ENCODE data around the gene PP2D1. TPM values are rescaled to one million over a fixed set of nuclear protein-coding genes. Genes with fewer than 3 reads are reported as not detected.
"Not testable (repeated sequence)": the region's sequence is repeated elsewhere in the genome, so short reads cannot be mapped to it uniquely, and the experiment has no call there.

PP2D1 gene
- total RNA-seq, 3 donors from 2014 or later (not counting 1 experiment from before 2014, with no cell fraction given) = not detected

DNA sequence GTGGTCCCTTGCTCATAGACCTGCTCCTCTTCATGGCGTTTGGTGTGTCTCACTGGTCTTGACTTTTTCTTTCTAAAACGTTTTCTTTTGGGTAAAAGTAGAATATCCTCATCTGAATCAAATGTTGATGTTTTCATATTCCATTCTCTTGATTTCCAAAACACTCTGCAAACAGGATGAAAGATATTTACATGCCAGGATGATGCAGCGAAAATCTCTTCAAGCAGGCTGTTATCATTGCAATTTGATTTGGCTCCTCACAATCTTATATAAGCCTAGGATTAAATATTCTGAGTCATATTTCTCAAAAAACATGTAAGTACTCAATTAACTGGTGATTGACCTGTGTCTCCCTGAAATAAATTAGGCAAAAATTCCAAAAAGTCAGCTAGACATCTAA lies 10.1 kb downstream of the PP2D1 start:
- TF ChIP-seq, protein P1, sequence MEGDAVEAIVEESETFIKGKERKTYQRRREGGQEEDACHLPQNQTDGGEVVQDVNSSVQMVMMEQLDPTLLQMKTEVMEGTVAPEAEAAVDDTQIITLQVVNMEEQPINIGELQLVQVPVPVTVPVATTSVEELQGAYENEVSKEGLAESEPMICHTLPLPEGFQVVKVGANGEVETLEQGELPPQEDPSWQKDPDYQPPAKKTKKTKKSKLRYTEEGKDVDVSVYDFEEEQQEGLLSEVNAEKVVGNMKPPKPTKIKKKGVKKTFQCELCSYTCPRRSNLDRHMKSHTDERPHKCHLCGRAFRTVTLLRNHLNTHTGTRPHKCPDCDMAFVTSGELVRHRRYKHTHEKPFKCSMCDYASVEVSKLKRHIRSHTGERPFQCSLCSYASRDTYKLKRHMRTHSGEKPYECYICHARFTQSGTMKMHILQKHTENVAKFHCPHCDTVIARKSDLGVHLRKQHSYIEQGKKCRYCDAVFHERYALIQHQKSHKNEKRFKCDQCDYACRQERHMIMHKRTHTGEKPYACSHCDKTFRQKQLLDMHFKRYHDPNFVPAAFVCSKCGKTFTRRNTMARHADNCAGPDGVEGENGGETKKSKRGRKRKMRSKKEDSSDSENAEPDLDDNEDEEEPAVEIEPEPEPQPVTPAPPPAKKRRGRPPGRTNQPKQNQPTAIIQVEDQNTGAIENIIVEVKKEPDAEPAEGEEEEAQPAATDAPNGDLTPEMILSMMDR (IDR thresholded peaks at IDR 0.05) = no peak
- Mint-ChIP-seq H3K27ac (no peak overlapping the region), H3K4me3 (no peak overlapping the region), H3K9me3 (peaks cover 0 to 3% of the 10 kb centered on the region in 2 donors), H3K27me3 (ENCODE audit: low read depth in 2 of 2) (no peaks in the 10 kb centered on the region), H3K36me3 (no peaks in the 10 kb centered on the region), H3K4me1 (no peaks in the 10 kb centered on the region)
- intact Hi-C loops (cut with micrococcal nuclease) = no loop called here
- no peaks in the 10 kb centered on the region for H3K9me3 ChIP-seq (ENCODE audit: control insufficient read depth, insufficient read depth, low read length)
- H3K4me1 ChIP-seq (ENCODE audit: control insufficient read depth, insufficient read depth, low read length) = no peaks in the 10 kb centered on the region
- no peaks in the 10 kb centered on the region for H3K27me3 ChIP-seq (ENCODE audit: control insufficient read depth, insufficient read depth, low read length)
- DNase-seq = no peak
- WGBS (ENCODE audit: insufficient coverage) = 88% methylated on average over 2 of the region's 3 CpGs
- H3K4me3 ChIP-seq (ENCODE audit: low read length) = no peak overlapping the region
- H3K36me3 ChIP-seq (ENCODE audit: control insufficient read depth, insufficient read depth, low read length) = no peaks in the 10 kb centered on the region
- no peak overlapping the region for H3K27ac ChIP-seq (ENCODE audit: low read length)
- ATAC-seq = no peak

DNA sequence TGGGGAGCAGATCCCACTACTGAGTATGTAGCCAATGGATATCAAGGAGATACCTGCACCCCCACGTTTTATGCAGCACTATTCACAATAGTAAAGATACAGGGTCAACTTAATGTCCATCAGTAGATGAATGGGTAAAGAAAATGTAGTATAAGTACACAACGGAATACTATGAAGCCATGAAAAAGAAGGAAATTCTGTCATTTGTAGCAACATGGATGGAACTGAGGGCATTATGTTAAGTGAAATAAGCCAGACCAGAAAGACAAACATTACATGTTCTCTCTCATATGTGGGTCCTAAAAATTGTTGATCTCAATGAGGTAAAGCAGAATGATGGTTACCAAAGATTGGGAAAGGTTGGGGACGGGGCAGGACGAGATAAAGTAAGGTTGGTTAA lies 14.6 kb downstream of the PP2D1 start:
- H3K27ac ChIP-seq (ENCODE audit: low read length) = no peak overlapping the region
- H3K4me1 ChIP-seq (ENCODE audit: control insufficient read depth, insufficient read depth, low read length) = no peaks in the 10 kb centered on the region
- H3K27me3 ChIP-seq (ENCODE audit: control insufficient read depth, insufficient read depth, low read length) = no peaks in the 10 kb centered on the region
- H3K36me3 ChIP-seq (ENCODE audit: control insufficient read depth, insufficient read depth, low read length) = no peaks in the 10 kb centered on the region
- ATAC-seq = no peak
- Mint-ChIP-seq H3K4me3 (no peak overlapping the region), H3K36me3 (no peaks in the 10 kb centered on the region), H3K4me1 (no peaks in the 10 kb centered on the region), H3K27ac (no peak overlapping the region), H3K27me3 (ENCODE audit: low read depth in 2 of 2) (no peaks in the 10 kb centered on the region), H3K9me3 (peaks cover 0 to 3% of the 10 kb centered on the region in 2 donors)
- no peak for DNase-seq
- no peaks in the 10 kb centered on the region for H3K9me3 ChIP-seq (ENCODE audit: control insufficient read depth, insufficient read depth, low read length)
- TF ChIP-seq, protein P1 (IDR thresholded peaks at IDR 0.05) = no peak
- intact Hi-C loops (cut with micrococcal nuclease) = no loop called here
- 99% methylated on average over 3 of the region's 4 CpGs for WGBS (ENCODE audit: insufficient coverage)
- no peak overlapping the region for H3K4me3 ChIP-seq (ENCODE audit: low read length)

DNA sequence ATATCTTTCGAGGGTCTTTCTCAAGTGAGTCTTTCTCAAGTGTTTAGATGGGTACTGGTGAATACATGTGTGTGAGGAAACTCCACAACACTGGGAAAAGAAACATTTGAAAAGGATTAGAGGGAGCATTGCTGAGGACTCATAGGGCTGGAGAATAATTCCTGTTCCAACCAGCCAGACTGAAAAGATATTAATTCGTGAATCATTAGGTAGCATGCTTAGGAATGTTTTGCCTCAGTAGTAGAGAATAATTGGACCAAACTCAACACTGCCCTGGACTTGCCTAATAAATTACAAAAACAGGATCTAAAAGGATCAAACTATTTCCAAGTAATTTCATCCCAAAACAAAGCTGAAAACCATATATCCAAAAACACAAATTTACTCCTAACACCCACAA lies 17.3 kb downstream of the PP2D1 start:
- Mint-ChIP-seq H3K4me3 (no peak overlapping the region), H3K27ac (no peak overlapping the region), H3K9me3 (peaks cover 0 to 3% of the 10 kb centered on the region in 2 donors), H3K36me3 (no peaks in the 10 kb centered on the region), H3K27me3 (ENCODE audit: low read depth in 2 of 2) (no peaks in the 10 kb centered on the region), H3K4me1 (peaks cover 5 to 6% of the 10 kb centered on the region in 2 donors)
- ATAC-seq (no peak), DNase-seq (no peak)
- Histone ChIP-seq H3K4me3 (ENCODE audit: low read length) (no peak overlapping the region), H3K36me3 (ENCODE audit: control insufficient read depth, insufficient read depth, low read length) (no peaks in the 10 kb centered on the region), H3K27ac (ENCODE audit: low read length) (no peak overlapping the region), H3K4me1 (ENCODE audit: control insufficient read depth, insufficient read depth, low read length) (no peaks in the 10 kb centered on the region), H3K9me3 (ENCODE audit: control insufficient read depth, insufficient read depth, low read length) (no peaks in the 10 kb centered on the region), H3K27me3 (ENCODE audit: control insufficient read depth, insufficient read depth, low read length) (no peaks in the 10 kb centered on the region)
- intact Hi-C loops (cut with micrococcal nuclease) = no loop called here
- 94% methylated on average over 2 of the region's 2 CpGs for WGBS (ENCODE audit: insufficient coverage)
- TF ChIP-seq, protein P1 (IDR thresholded peaks at IDR 0.05) = no peak

DNA sequence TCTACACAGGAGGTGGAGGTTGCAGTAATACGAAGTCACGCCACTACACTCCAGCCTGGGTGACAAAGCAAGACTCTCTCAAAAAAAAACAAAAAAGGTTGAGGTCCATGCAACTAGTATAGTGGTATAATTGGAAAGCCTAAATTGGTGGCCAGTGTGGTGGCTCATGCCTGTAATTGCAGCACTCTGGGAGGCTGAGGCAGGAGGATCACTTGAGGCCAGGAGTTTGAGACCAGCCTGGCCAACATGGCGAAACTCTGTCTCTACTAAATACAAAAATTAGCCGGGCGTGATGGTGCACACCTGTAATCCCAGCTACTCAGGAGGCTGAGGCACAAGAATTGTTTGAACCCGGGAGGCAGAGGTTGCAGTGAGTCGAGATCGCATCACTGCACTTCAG lies 23.2 kb downstream of the PP2D1 start:
- H3K9me3 Mint-ChIP-seq; H3K4me1 Mint-ChIP-seq; H3K27me3 Mint-ChIP-seq (ENCODE audit: low read depth in 2 of 2); H3K27me3 ChIP-seq (ENCODE audit: control insufficient read depth, insufficient read depth, low read length); H3K9me3 ChIP-seq (ENCODE audit: control insufficient read depth, insufficient read depth, low read length); H3K4me3 Mint-ChIP-seq; H3K4me1 ChIP-seq (ENCODE audit: control insufficient read depth, insufficient read depth, low read length); H3K4me3 ChIP-seq (ENCODE audit: low read length); H3K27ac Mint-ChIP-seq; H3K27ac ChIP-seq (ENCODE audit: low read length); DNase-seq; intact Hi-C loops (cut with micrococcal nuclease); ATAC-seq: not testable (repeated sequence)
- WGBS (ENCODE audit: insufficient coverage) = 97% methylated on average over 8 of the region's 8 CpGs
- H3K36me3 Mint-ChIP-seq = peaks cover 12% of the 10 kb centered on the region
- H3K36me3 ChIP-seq (ENCODE audit: control insufficient read depth, insufficient read depth, low read length) = peaks cover 16% of the 10 kb centered on the region

All from natural killer cell (primary cell).